Measurements from ENCODE around the gene ATG101. TPM values are rescaled to one million over a fixed set of nuclear protein-coding genes. Genes with fewer than 3 reads are reported as not detected.

Gene ATG101
- total RNA-seq, 1 experiment from 2014 or later, result 64.9 TPM

- no peak for ATAC-seq
- TF ChIP-seq REST (IDR thresholded peaks at IDR 0.05; ENCODE audit: insufficient read depth in 1 of 2, low read depth in 2 of 2, low read length in 1 of 2), result no peak
- TF ChIP-seq SIN3A (IDR thresholded peaks at IDR 0.05; ENCODE audit: borderline replicate concordance, insufficient read depth, low read depth, low read length), result no peak
- TF ChIP-seq POLR2AphosphoS5 (IDR thresholded peaks at IDR 0.05; ENCODE audit: low read depth, low read length), result no peak
- no peak for TF ChIP-seq CTCF (IDR thresholded peaks at IDR 0.05)
- TF ChIP-seq TCF7L2 (IDR thresholded peaks at IDR 0.05; ENCODE audit: low read depth, low read length), result no peak
- Histone ChIP-seq H3K9me3 (ENCODE audit: control insufficient read depth, insufficient read depth, low read depth, low read length) (no peaks in the 10 kb centered on the region), H3K27me3 (ENCODE audit: control insufficient read depth, insufficient read depth, low read length) (no peaks in the 10 kb centered on the region), H3K36me3 (ENCODE audit: control insufficient read depth, insufficient read depth, low read length) (no peaks in the 10 kb centered on the region), H3K27ac (ENCODE audit: low read length) (no peak overlapping the region), H3K4me3 (ENCODE audit: low read depth in 2 of 2, low read length in 2 of 2) (no peak overlapping the region), H3K4me1 (ENCODE audit: control insufficient read depth, insufficient read depth, low read length) (peaks cover 4% of the 10 kb centered on the region)
- DNase-seq (ENCODE audit: low read depth, low spot score), result no peak
- BruUV-seq (replicated peaks), result no TSS peak
- intact Hi-C loops (cut with micrococcal nuclease; ENCODE audit: unreplicated experiment) (no loop called here), in situ Hi-C loops (cut with HindIII; ENCODE audit: low pct_unique_long_range_greater_than_20kb, low sequenced_read_pairs) (no loop called here)
- ChIA-PET CTCF (interaction anchor here (0.6 kb wide), 1 partner anchor 52 kb away, joined by 3 read pairs; no protein-coding TSS in a partner anchor), POLR2A (no interaction called here)
Measured at GRCh38 chr12:52054231-52054832, 15.4 kb upstream of the ATG101 start.

- in situ Hi-C loops (cut with HindIII; ENCODE audit: low pct_unique_long_range_greater_than_20kb, low sequenced_read_pairs), result no loop called here
Measured at GRCh38 chr12:52054833-52055730, 14.7 kb upstream of the ATG101 start.

More at GRCh38 chr12:52054833-52055730, 14.7 kb upstream of the ATG101 start:
- no peaks in the 10 kb centered on the region for H3K9me3 ChIP-seq (ENCODE audit: control insufficient read depth, insufficient read depth, low read depth, low read length)
- intact Hi-C loops (cut with micrococcal nuclease; ENCODE audit: unreplicated experiment), result no loop called here
- no peak overlapping the region for H3K4me3 ChIP-seq (ENCODE audit: low read depth in 2 of 2, low read length in 2 of 2)
- H3K36me3 ChIP-seq (ENCODE audit: control insufficient read depth, insufficient read depth, low read length), result no peaks in the 10 kb centered on the region
- H3K4me1 ChIP-seq (ENCODE audit: control insufficient read depth, insufficient read depth, low read length), result peaks cover 4% of the 10 kb centered on the region
- H3K27me3 ChIP-seq (ENCODE audit: control insufficient read depth, insufficient read depth, low read length), result no peaks in the 10 kb centered on the region
- DNase-seq (ENCODE audit: low read depth, low spot score) (no peak), ATAC-seq (no peak)
- TF ChIP-seq SIN3A (IDR thresholded peaks at IDR 0.05; ENCODE audit: borderline replicate concordance, insufficient read depth, low read depth, low read length), result no peak
- no peak for TF ChIP-seq CTCF (IDR thresholded peaks at IDR 0.05)
- no peak for TF ChIP-seq POLR2AphosphoS5 (IDR thresholded peaks at IDR 0.05; ENCODE audit: low read depth, low read length)
- no peak for TF ChIP-seq REST (IDR thresholded peaks at IDR 0.05; ENCODE audit: insufficient read depth in 1 of 2, low read depth in 2 of 2, low read length in 1 of 2)
- TF ChIP-seq TCF7L2 (IDR thresholded peaks at IDR 0.05; ENCODE audit: low read depth, low read length), result no peak
- ChIA-PET CTCF (interaction anchor here (0.5 to 0.7 kb wide), 3 partner anchors 53 to 65 kb away, joined by 3 to 11 read pairs (median 5); no protein-coding TSS in a partner anchor), POLR2A (no interaction called here)
- BruUV-seq (replicated peaks), result no TSS peak
- H3K27ac ChIP-seq (ENCODE audit: low read length), result no peak overlapping the region
